ENCODE measurements around the gene EEF1AKMT2. TPM values are rescaled to one million over a fixed set of nuclear protein-coding genes. Genes with fewer than 3 reads are reported as not detected.
A peak's percentile ranks its signal among the peaks of the same experiment; 100 is the strongest.

Gene EEF1AKMT2
- total RNA-seq, 1 donor from 2014 or later, result 41.0 TPM

DNA sequence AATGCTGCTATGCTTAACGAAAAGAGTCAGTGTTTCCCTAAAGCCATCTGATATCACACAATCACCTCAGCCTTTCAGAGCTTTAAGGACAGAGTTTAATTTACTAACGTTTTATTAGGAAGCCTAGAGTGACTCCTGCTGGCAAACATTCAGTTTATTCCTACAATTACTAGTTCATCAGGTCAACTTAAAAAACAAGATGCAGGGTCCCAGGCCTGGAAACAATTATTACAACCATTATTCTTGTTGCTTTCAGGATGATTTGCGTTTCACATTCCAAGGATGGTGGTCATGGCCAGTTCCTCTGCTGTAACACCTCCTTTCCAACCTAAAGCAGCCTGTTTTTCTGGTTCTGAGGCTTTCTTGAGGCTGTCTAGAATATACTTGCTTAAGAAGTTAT lies 46.0 kb downstream of the EEF1AKMT2 start:
- no peak overlapping the region for H3K27ac Mint-ChIP-seq

DNA sequence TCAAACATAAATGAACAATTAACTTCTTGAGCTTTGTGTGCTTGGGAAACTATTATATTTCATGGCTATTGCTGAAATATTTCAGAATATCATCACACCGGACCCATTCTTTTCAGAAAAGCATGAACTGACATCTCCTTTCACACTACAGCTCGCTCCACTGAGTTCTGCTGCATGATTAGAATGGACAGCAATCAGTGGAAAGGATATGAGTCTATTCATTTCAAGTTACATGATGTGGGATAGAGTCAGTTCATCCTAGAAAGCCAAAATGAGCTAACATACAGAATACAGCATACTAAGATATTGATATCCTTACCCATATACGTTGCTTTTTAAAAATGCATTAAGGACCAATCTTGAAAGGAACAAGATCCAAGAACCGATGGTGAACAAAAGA lies 46.4 kb downstream of the EEF1AKMT2 start:
- Mint-ChIP-seq H3K4me3 (peak overlapping the region; percentile 88), H3K27me3 (ENCODE audit: insufficient read depth, low read depth) (peaks cover 3% of the 10 kb centered on the region), H3K9me3 (no peaks in the 10 kb centered on the region), H3K27ac (no peak overlapping the region), H3K36me3 (peaks cover 1% of the 10 kb centered on the region), H3K4me1 (peaks cover 42% of the 10 kb centered on the region)
- Histone ChIP-seq H3K27ac (no peak overlapping the region), H3K4me3 (peak overlapping the region; percentile 49), H3F3A (ENCODE audit: low read depth) (peaks cover 61% of the 10 kb centered on the region), H3K4me2 (peak overlapping the region; percentile 75), H3K4me1 (peaks cover 34% of the 10 kb centered on the region), H4K20me1 (ENCODE audit: low read depth) (peaks cover 40% of the 10 kb centered on the region), H3K9ac (no peak overlapping the region), H3K27me3 (no peaks in the 10 kb centered on the region), H3K9me3 (ENCODE audit: low read depth) (no peaks in the 10 kb centered on the region), H3K79me2 (ENCODE audit: low read depth) (peaks cover 23% of the 10 kb centered on the region), H3K36me3 (no peaks in the 10 kb centered on the region), H2AFZ (replicated peaks) (no peak overlapping the region)
- DNase-seq (ENCODE audit: low spot score), result no peak
- no peak for TF ChIP-seq EZH2phosphoT487 (IDR thresholded peaks at IDR 0.05)
- TF ChIP-seq, protein P1, sequence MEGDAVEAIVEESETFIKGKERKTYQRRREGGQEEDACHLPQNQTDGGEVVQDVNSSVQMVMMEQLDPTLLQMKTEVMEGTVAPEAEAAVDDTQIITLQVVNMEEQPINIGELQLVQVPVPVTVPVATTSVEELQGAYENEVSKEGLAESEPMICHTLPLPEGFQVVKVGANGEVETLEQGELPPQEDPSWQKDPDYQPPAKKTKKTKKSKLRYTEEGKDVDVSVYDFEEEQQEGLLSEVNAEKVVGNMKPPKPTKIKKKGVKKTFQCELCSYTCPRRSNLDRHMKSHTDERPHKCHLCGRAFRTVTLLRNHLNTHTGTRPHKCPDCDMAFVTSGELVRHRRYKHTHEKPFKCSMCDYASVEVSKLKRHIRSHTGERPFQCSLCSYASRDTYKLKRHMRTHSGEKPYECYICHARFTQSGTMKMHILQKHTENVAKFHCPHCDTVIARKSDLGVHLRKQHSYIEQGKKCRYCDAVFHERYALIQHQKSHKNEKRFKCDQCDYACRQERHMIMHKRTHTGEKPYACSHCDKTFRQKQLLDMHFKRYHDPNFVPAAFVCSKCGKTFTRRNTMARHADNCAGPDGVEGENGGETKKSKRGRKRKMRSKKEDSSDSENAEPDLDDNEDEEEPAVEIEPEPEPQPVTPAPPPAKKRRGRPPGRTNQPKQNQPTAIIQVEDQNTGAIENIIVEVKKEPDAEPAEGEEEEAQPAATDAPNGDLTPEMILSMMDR (IDR thresholded peaks at IDR 0.05), result no peak
- TF ChIP-seq EZH2 (IDR thresholded peaks at IDR 0.05), result no peak

More for the DNA sequence above, 46.0 kb downstream of the EEF1AKMT2 start:
- Histone ChIP-seq H3K79me2 (ENCODE audit: low read depth) (peaks cover 23% of the 10 kb centered on the region), H3F3A (ENCODE audit: low read depth) (peaks cover 57% of the 10 kb centered on the region), H3K27ac (no peak overlapping the region), H3K9me3 (ENCODE audit: low read depth) (no peaks in the 10 kb centered on the region), H4K20me1 (ENCODE audit: low read depth) (peaks cover 36% of the 10 kb centered on the region), H3K9ac (no peak overlapping the region), H3K4me1 (peaks cover 30% of the 10 kb centered on the region), H3K27me3 (no peaks in the 10 kb centered on the region), H3K4me2 (no peak overlapping the region), H3K36me3 (no peaks in the 10 kb centered on the region), H2AFZ (replicated peaks) (no peak overlapping the region), H3K4me3 (no peak overlapping the region)
- Mint-ChIP-seq H3K36me3 (peaks cover 1% of the 10 kb centered on the region), H3K4me1 (peaks cover 37% of the 10 kb centered on the region), H3K27me3 (ENCODE audit: insufficient read depth, low read depth) (peaks cover 3% of the 10 kb centered on the region), H3K4me3 (peak overlapping the region; percentile 88), H3K9me3 (no peaks in the 10 kb centered on the region)
- peak; percentile 46 for DNase-seq (ENCODE audit: low spot score)
- TF ChIP-seq, protein P1 (IDR thresholded peaks at IDR 0.05), result peak; percentile 51
- TF ChIP-seq EZH2 (IDR thresholded peaks at IDR 0.05), result no peak

DNA sequence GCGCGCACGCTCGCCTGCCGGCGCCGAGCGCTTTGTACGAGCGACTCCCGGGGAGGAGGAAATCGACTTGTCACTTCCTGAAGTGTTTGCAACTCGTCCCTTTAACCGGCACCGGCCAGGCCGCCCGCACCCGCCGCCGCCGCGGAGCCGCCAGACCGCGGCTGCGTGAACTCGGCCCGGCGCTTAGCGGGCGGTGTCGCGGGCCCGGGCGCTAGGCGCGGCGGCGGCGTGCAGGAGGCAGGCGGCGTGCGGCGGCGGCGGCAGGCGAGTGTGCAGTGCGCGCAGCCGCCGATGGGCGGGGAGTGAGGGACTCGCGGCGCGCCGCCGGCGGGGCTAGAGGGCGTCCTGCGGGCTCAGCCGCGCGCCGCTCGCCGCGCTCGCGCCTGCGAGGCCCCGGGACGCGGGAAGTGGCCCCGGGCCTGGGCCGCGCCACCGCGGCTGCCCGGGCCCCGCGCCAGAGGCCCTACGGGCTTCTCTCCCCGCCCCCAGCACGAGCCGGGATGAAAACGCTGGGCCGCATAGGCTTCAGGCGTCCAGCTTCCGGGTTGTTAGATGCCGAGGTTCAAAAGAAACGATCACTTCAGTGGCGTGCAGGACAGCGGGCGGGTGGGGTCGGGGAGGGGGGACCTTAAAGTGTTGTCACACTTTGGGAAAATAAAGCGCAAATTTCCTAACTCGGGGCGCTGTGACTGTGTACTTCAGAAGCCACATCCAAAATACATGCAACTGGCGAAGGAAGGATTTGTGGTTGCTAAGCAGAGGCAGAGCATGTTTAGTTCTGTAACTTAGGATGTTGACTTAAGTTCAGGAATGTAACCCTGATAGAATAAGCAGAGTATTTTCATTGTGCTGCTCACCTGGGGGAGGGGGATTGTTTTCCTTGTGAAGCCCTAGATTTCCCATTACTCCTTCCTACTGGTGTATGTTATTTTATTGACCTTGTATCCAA lies 47.3 kb downstream of the EEF1AKMT2 start, which contains the start of gene FAM53B:
FAM53B (minus strand) TSS at position 277 of the 949 bp plus-strand sequence. CDS start 37,665 bp downstream, outside the sequence.
- peaks cover 43% of the 10 kb centered on the region for H3K4me1 ChIP-seq
- peak within 1 kb of the TSS; percentile 99 for H3K4me2 ChIP-seq
- Mint-ChIP-seq H3K9me3 (no peaks in the 10 kb centered on the region), H3K36me3 (peaks cover 1% of the 10 kb centered on the region), H3K4me1 (peaks cover 50% of the 10 kb centered on the region), H3K27ac (no peak within 1 kb of the TSS), H3K4me3 (peak within 1 kb of the TSS; percentile 99), H3K27me3 (ENCODE audit: insufficient read depth, low read depth) (peaks cover 3% of the 10 kb centered on the region)
- no peaks in the 10 kb centered on the region for H3K9me3 ChIP-seq (ENCODE audit: low read depth)
- H3K27ac ChIP-seq, result no peak within 1 kb of the TSS
- peak within 1 kb of the TSS; percentile 36 for H3K9ac ChIP-seq
- peaks cover 49% of the 10 kb centered on the region for H4K20me1 ChIP-seq (ENCODE audit: low read depth)
- peak within 1 kb of the TSS; percentile 65 for H2AFZ ChIP-seq (replicated peaks)
- no peaks in the 10 kb centered on the region for H3K36me3 ChIP-seq
- peak; percentile 97 for DNase-seq (ENCODE audit: low spot score)
- no peaks in the 10 kb centered on the region for H3K27me3 ChIP-seq
- H3F3A ChIP-seq (ENCODE audit: low read depth), result peaks cover 70% of the 10 kb centered on the region
- H3K4me3 ChIP-seq, result peak within 1 kb of the TSS; percentile 93
- H3K79me2 ChIP-seq (ENCODE audit: low read depth), result peaks cover 32% of the 10 kb centered on the region
- TF ChIP-seq EZH2phosphoT487 (IDR thresholded peaks at IDR 0.05) (no peak), EZH2 (IDR thresholded peaks at IDR 0.05) (no peak)
- TF ChIP-seq, protein P1 (IDR thresholded peaks at IDR 0.05), result no peak

Measured in neural progenitor cell (in vitro differentiated cells).